OCI-LY3 (cell line): ENCODE results near the gene CLPSL2.

Source experiments
- CTCF ChIP-seq: fragments of 200-600, 300-600 bp; sonication (generic); IDR thresholded peaks from 2 replicates; pipeline ENCODE4 v1.5.1; 2014; ENCODE audit warnings: antibody characterized with exemption, low read length, low read depth
- EZH2phosphoT487 ChIP-seq: fragments of 200-600 bp; shearing (Covaris generic); IDR thresholded peaks from 2 replicates; pipeline ENCODE4 v1.6.1; 2018; ENCODE audit warnings: antibody characterized with exemption, mixed run types, low read depth

GRCh38 chr6:35728683-35729678 is 47.4 kb upstream of the CLPSL2 start:
- TF ChIP-seq CTCF (peak; percentile 42), EZH2phosphoT487 (no peak)
